Measurements from ENCODE around the gene SGSM1. TPM values are rescaled to one million over a fixed set of nuclear protein-coding genes. Genes with fewer than 3 reads are reported as not detected.

Gene SGSM1
- total RNA-seq, 1 experiment from 2014 or later = 4.3 TPM

GRCh38 chr22:24810043-24810749, 4.2 kb downstream of the SGSM1 start:
- H3K27me3 Mint-ChIP-seq (ENCODE audit: low read depth) = peaks cover 5% of the 10 kb centered on the region
- peak overlapping the region in 1 of 3 experiments; percentile 56; a peak in 3 of 7 replicates for H3K27ac Mint-ChIP-seq
- H2AK5ac ChIP-seq (ENCODE audit: insufficient read length, low read length) = no peak overlapping the region
- no peak overlapping the region for H3K56ac ChIP-seq (ENCODE audit: insufficient read length, low read depth, low read length)
- H2BK120ac ChIP-seq (ENCODE audit: low read depth, low read length, poor library complexity, severe bottlenecking) = no peak overlapping the region
- peaks cover 3 to 4% of the 10 kb centered on the region in 2 experiments; a peak in 4 of 5 replicates for H3K9me3 Mint-ChIP-seq
- H3K4me3 Mint-ChIP-seq = no peak overlapping the region
- H2BK20ac ChIP-seq (ENCODE audit: low read depth, low read length, poor library complexity, severe bottlenecking) = no peak overlapping the region
- peaks cover 2% of the 10 kb centered on the region for H3K79me1 ChIP-seq (ENCODE audit: insufficient read depth, low read depth, low read length, poor library complexity, severe bottlenecking)
- H4K8ac ChIP-seq (replicated peaks; ENCODE audit: insufficient read length, low read depth, low read length) = no peak overlapping the region
- H3K14ac ChIP-seq (ENCODE audit: insufficient read depth, low read length) = no peak overlapping the region
- no peak overlapping the region for H4K91ac ChIP-seq (ENCODE audit: insufficient read length, low read depth, low read length)
- H4K5ac ChIP-seq (ENCODE audit: insufficient read length, low read depth, low read length) = no peak overlapping the region
- no peak overlapping the region for H2BK15ac ChIP-seq (ENCODE audit: low read depth, low read length)
- H3K36me3 Mint-ChIP-seq (ENCODE audit: insufficient read depth in 1 of 3, low read depth in 3 of 3) = peaks cover 4 to 5% (median 4%) of the 10 kb centered on the region in 3 experiments
- peaks cover 7% of the 10 kb centered on the region for H3K23me2 ChIP-seq (ENCODE audit: insufficient read length, low read depth, low read length, poor library complexity, severe bottlenecking)
- no peak for TF ChIP-seq CTCF (conservative IDR thresholded peaks at IDR 0.05)
- no peak overlapping the region for H3K4me2 ChIP-seq (ENCODE audit: insufficient read depth, insufficient read length, low read length)
- no peak for DNase-seq
- H3K79me2 ChIP-seq (ENCODE audit: insufficient read depth, low read length) = no peaks in the 10 kb centered on the region
- H4K20me1 ChIP-seq (ENCODE audit: control insufficient read depth, insufficient read depth, insufficient read length) = peaks cover 3% of the 10 kb centered on the region
- H3T11ph ChIP-seq (ENCODE audit: low read length) = no peak overlapping the region
- H3K27me3 ChIP-seq (ENCODE audit: insufficient read depth, low read length) = no peaks in the 10 kb centered on the region
- no peak overlapping the region for H2BK5ac ChIP-seq (ENCODE audit: insufficient read length, low read length)
- no peak overlapping the region for H3K4ac ChIP-seq (ENCODE audit: low read depth, low read length)
- no peak overlapping the region for H3K18ac ChIP-seq (ENCODE audit: insufficient read length, low read depth, low read length)
- no peak overlapping the region for H3K23ac ChIP-seq (ENCODE audit: insufficient read length, low read depth, low read length)
- WGBS (ENCODE audit: extremely low coverage, insufficient read length, low lambda C conversion rate) = no CpG with 5 or more reads among the region's 14 CpGs
- no peaks in the 10 kb centered on the region for H3K9me3 ChIP-seq (ENCODE audit: control insufficient read depth, low read depth, low read length)
- no peaks in the 10 kb centered on the region for H3K4me1 ChIP-seq (ENCODE audit: insufficient read depth, low read length)
- H3K27ac ChIP-seq (ENCODE audit: insufficient read length, low read depth, low read length) = no peak overlapping the region
- H2BK12ac ChIP-seq (ENCODE audit: insufficient read length, low read depth, low read length) = no peak overlapping the region
- no peak overlapping the region for H3K9ac ChIP-seq (ENCODE audit: extremely low read depth, insufficient read length, low read length)
- H3K4me1 Mint-ChIP-seq = peaks cover 16 to 25% of the 10 kb centered on the region in 2 experiments
- H2AFZ ChIP-seq (ENCODE audit: low read length) = no peak overlapping the region
